ENCODE results near the gene NLRP6.

The NLRP6 gene

DNA sequence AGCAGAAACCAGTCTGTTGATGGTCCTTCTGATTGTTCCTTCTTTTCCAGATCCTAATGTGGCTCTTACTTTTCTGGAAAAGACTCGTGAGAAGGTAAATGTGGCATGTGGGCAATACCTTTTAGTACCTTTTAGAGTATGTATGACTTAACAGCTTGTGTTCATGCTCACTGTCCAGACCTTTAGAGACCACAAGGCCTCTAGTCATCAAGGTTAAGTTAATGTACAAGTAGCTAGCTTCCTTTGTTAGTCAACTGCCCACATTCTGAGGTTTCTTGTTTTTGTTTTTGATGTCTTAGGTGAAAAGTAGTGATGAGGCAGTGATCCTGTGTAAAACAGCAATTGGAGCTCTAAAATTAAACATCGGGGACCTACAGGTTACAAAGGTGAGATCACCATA is 33.8 kb upstream of the NLRP6 start:
- Histone ChIP-seq H3K36me3 (ENCODE audit: control insufficient read depth, low read depth, low read length) (peaks cover 69% of the 10 kb centered on the region), H3K4me3 (ENCODE audit: low read length) (no peak overlapping the region), H3K9me3 (ENCODE audit: control insufficient read depth, low read depth, low read length) (no peaks in the 10 kb centered on the region), H3K4me1 (ENCODE audit: control insufficient read depth, low read depth, low read length) (no peaks in the 10 kb centered on the region), H3K9ac (ENCODE audit: low read length) (no peak overlapping the region), H3K27ac (ENCODE audit: low read length) (no peak overlapping the region), H3K27me3 (ENCODE audit: control insufficient read depth, insufficient read depth, low read length) (no peaks in the 10 kb centered on the region)

DNA sequence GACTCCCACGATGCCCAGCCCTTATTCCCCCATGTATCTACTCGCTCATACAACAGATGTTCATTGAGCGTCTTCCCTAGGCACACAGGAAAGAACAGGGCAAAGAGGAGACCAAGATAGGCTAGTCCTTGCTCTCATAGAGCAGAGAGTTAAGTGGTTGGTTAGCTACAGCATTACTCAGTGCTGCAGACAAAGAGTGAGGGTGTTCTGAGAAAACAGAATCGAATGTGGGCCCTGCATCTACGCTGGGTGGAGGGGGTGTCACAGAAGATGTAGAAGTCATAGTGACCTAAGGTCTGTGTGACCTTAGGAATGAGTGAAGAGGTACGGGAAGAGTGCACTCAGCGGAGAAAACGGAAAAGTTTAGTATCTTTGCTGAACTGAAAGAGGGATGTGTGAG is 29.1 kb upstream of the NLRP6 start:
- H3K4me1 ChIP-seq (ENCODE audit: control insufficient read depth, low read depth, low read length) = peaks cover 3% of the 10 kb centered on the region
- H3K4me3 ChIP-seq (ENCODE audit: low read length) = no peak overlapping the region
- H3K9ac ChIP-seq (ENCODE audit: low read length) = no peak overlapping the region
- no peaks in the 10 kb centered on the region for H3K27me3 ChIP-seq (ENCODE audit: control insufficient read depth, insufficient read depth, low read length)
- no peaks in the 10 kb centered on the region for H3K9me3 ChIP-seq (ENCODE audit: control insufficient read depth, low read depth, low read length)
- H3K27ac ChIP-seq (ENCODE audit: low read length) = no peak overlapping the region
- H3K36me3 ChIP-seq (ENCODE audit: control insufficient read depth, low read depth, low read length) = peaks cover 80% of the 10 kb centered on the region

GRCh38 chr11:250274-250673 is 27.9 kb upstream of the NLRP6 start:
- no peaks in the 10 kb centered on the region for H3K27me3 ChIP-seq (ENCODE audit: control insufficient read depth, insufficient read depth, low read length)

DNA sequence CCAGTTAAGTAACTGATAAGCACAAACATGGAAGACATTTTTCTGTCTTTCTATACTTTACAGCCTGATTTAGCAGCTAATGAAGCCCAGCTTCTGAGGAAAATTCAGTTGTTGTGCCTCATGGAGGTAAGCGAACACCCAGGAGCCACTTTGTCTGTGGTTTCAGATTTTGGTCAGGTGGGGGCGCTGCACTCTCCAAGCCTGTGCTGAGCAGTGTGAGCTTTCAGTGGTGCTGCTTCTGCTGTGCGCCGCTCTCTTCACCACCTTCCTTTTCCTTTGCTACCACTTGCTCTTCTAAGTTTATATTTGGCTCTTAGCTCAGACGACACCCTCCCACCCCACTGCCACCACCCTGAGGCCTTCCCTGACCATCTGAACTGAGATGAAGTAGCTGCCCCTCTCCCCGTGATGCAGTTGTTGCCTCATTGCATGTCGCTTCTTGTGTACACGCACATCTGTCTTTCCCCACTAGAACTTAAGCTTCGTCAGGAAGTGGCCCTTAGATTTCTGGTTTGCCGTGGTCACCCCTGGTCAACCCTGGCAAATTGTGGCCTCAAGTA is 27.4 kb upstream of the NLRP6 start:
- peaks cover 63% of the 10 kb centered on the region for H3K36me3 ChIP-seq (ENCODE audit: control insufficient read depth, low read depth, low read length)
- H3K27ac ChIP-seq (ENCODE audit: low read length) = no peak overlapping the region
- no peaks in the 10 kb centered on the region for H3K27me3 ChIP-seq (ENCODE audit: control insufficient read depth, insufficient read depth, low read length)
- no peak overlapping the region for H3K4me3 ChIP-seq (ENCODE audit: low read length)
- no peaks in the 10 kb centered on the region for H3K9me3 ChIP-seq (ENCODE audit: control insufficient read depth, low read depth, low read length)
- H3K4me1 ChIP-seq (ENCODE audit: control insufficient read depth, low read depth, low read length) = peaks cover 3% of the 10 kb centered on the region
- H3K9ac ChIP-seq (ENCODE audit: low read length) = no peak overlapping the region

More at GRCh38 chr11:250274-250673, 27.9 kb upstream of the NLRP6 start:
- no peak overlapping the region for H3K4me3 ChIP-seq (ENCODE audit: low read length)
- H3K9ac ChIP-seq (ENCODE audit: low read length) = no peak overlapping the region
- no peak overlapping the region for H3K27ac ChIP-seq (ENCODE audit: low read length)
- H3K36me3 ChIP-seq (ENCODE audit: control insufficient read depth, low read depth, low read length) = peaks cover 68% of the 10 kb centered on the region
- H3K9me3 ChIP-seq (ENCODE audit: control insufficient read depth, low read depth, low read length) = no peaks in the 10 kb centered on the region
- peaks cover 3% of the 10 kb centered on the region for H3K4me1 ChIP-seq (ENCODE audit: control insufficient read depth, low read depth, low read length)

GRCh38 chr11:251550-251949 is 26.7 kb upstream of the NLRP6 start:
- no peak overlapping the region for H3K4me3 ChIP-seq (ENCODE audit: low read length)
- peaks cover 3% of the 10 kb centered on the region for H3K4me1 ChIP-seq (ENCODE audit: control insufficient read depth, low read depth, low read length)
- H3K9ac ChIP-seq (ENCODE audit: low read length) = no peak overlapping the region
- peaks cover 56% of the 10 kb centered on the region for H3K36me3 ChIP-seq (ENCODE audit: control insufficient read depth, low read depth, low read length)
- no peaks in the 10 kb centered on the region for H3K9me3 ChIP-seq (ENCODE audit: control insufficient read depth, low read depth, low read length)
- H3K27ac ChIP-seq (ENCODE audit: low read length) = no peak overlapping the region
- H3K27me3 ChIP-seq (ENCODE audit: control insufficient read depth, insufficient read depth, low read length) = no peaks in the 10 kb centered on the region

- H3K27me3 ChIP-seq (ENCODE audit: control insufficient read depth, insufficient read depth, low read length) = no peaks in the 10 kb centered on the region
- H3K36me3 ChIP-seq (ENCODE audit: control insufficient read depth, low read depth, low read length) = peaks cover 45% of the 10 kb centered on the region
- H3K9ac ChIP-seq (ENCODE audit: low read length) = no peak overlapping the region
- H3K27ac ChIP-seq (ENCODE audit: low read length) = no peak overlapping the region
- no peaks in the 10 kb centered on the region for H3K9me3 ChIP-seq (ENCODE audit: control insufficient read depth, low read depth, low read length)
- peaks cover 3% of the 10 kb centered on the region for H3K4me1 ChIP-seq (ENCODE audit: control insufficient read depth, low read depth, low read length)
- no peak overlapping the region for H3K4me3 ChIP-seq (ENCODE audit: low read length)
Observed at GRCh38 chr11:252666-253065, 25.5 kb upstream of the NLRP6 start.

- H3K4me1 ChIP-seq (ENCODE audit: control insufficient read depth, low read depth, low read length) = peaks cover 3% of the 10 kb centered on the region
- H3K27me3 ChIP-seq (ENCODE audit: control insufficient read depth, insufficient read depth, low read length) = no peaks in the 10 kb centered on the region
- no peak overlapping the region for H3K4me3 ChIP-seq (ENCODE audit: low read length)
- no peaks in the 10 kb centered on the region for H3K9me3 ChIP-seq (ENCODE audit: control insufficient read depth, low read depth, low read length)
- H3K9ac ChIP-seq (ENCODE audit: low read length) = no peak overlapping the region
- H3K36me3 ChIP-seq (ENCODE audit: control insufficient read depth, low read depth, low read length) = peaks cover 39% of the 10 kb centered on the region
- no peak overlapping the region for H3K27ac ChIP-seq (ENCODE audit: low read length)
Observed at GRCh38 chr11:253160-253885, 24.9 kb upstream of the NLRP6 start.

DNA sequence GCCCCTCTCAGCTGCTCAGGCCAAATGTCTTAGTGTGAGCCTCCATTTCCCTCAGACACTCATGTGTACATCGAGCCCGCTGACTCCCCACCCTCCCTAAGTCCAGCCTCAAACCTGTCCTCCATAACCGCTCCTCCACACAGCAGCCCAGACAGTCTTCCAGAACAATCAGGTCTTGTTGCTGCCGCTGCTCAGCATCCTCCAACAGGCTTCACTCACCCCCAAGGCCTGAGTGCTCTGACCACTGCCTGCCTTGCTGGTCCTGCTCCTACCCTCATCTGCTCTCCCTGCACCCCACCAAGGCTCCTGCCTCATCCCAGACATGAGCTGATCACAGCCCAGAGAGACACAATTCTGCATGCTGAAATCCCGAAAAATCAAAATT is 24.3 kb upstream of the NLRP6 start:
- H3K27me3 ChIP-seq (ENCODE audit: control insufficient read depth, insufficient read depth, low read length) = no peaks in the 10 kb centered on the region
- H3K36me3 ChIP-seq (ENCODE audit: control insufficient read depth, low read depth, low read length) = peaks cover 33% of the 10 kb centered on the region
- peaks cover 3% of the 10 kb centered on the region for H3K4me1 ChIP-seq (ENCODE audit: control insufficient read depth, low read depth, low read length)
- H3K4me3 ChIP-seq (ENCODE audit: low read length) = no peak overlapping the region
- no peak overlapping the region for H3K9ac ChIP-seq (ENCODE audit: low read length)
- H3K9me3 ChIP-seq (ENCODE audit: control insufficient read depth, low read depth, low read length) = no peaks in the 10 kb centered on the region
- H3K27ac ChIP-seq (ENCODE audit: low read length) = no peak overlapping the region

DNA sequence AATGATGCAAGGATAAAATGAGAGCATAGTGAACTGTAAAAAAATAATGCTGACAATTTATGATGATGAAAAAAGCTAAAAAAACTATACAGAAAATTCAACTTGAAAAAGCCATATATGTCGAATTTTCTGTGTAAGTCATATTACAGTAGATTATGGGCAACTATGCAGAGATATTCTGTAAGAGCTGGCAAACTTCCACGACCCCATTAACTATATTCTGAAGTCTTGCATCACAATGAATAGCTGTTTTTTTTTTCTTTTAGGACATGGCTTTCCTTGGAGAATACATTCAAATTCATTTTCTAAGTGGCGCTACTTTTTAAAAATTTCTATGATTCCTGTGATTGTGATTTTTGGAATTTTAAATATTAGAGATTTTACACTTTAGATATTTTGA is 23.0 kb upstream of the NLRP6 start:
- Histone ChIP-seq H3K4me1 (ENCODE audit: control insufficient read depth, low read depth, low read length) (peaks cover 3% of the 10 kb centered on the region), H3K9me3 (ENCODE audit: control insufficient read depth, low read depth, low read length) (no peaks in the 10 kb centered on the region), H3K4me3 (ENCODE audit: low read length) (no peak overlapping the region), H3K27ac (ENCODE audit: low read length) (no peak overlapping the region), H3K27me3 (ENCODE audit: control insufficient read depth, insufficient read depth, low read length) (no peaks in the 10 kb centered on the region), H3K9ac (ENCODE audit: low read length) (no peak overlapping the region), H3K36me3 (ENCODE audit: control insufficient read depth, low read depth, low read length) (peaks cover 29% of the 10 kb centered on the region)

GRCh38 chr11:255816-256215 is 22.4 kb upstream of the NLRP6 start:
- Histone ChIP-seq H3K4me1 (ENCODE audit: control insufficient read depth, low read depth, low read length) (peaks cover 3% of the 10 kb centered on the region), H3K27me3 (ENCODE audit: control insufficient read depth, insufficient read depth, low read length) (no peaks in the 10 kb centered on the region), H3K36me3 (ENCODE audit: control insufficient read depth, low read depth, low read length) (peaks cover 29% of the 10 kb centered on the region), H3K9me3 (ENCODE audit: control insufficient read depth, low read depth, low read length) (no peaks in the 10 kb centered on the region), H3K4me3 (ENCODE audit: low read length) (no peak overlapping the region), H3K9ac (ENCODE audit: low read length) (no peak overlapping the region), H3K27ac (ENCODE audit: low read length) (no peak overlapping the region)

- Histone ChIP-seq H3K9ac (ENCODE audit: low read length) (no peak overlapping the region), H3K27ac (ENCODE audit: low read length) (no peak overlapping the region), H3K36me3 (ENCODE audit: control insufficient read depth, low read depth, low read length) (peaks cover 18% of the 10 kb centered on the region), H3K4me3 (ENCODE audit: low read length) (no peak overlapping the region), H3K4me1 (ENCODE audit: control insufficient read depth, low read depth, low read length) (no peaks in the 10 kb centered on the region), H3K9me3 (ENCODE audit: control insufficient read depth, low read depth, low read length) (no peaks in the 10 kb centered on the region), H3K27me3 (ENCODE audit: control insufficient read depth, insufficient read depth, low read length) (no peaks in the 10 kb centered on the region)
Observed at GRCh38 chr11:256952-257737, 21.1 kb upstream of the NLRP6 start.

Data from iPS-18a (cell line).